ENCODE results near the gene DHX9. TPM values are rescaled to one million over a fixed set of nuclear protein-coding genes. Genes with fewer than 3 reads are reported as not detected.

DHX9 gene
- polyA plus RNA-seq (131 to 199 TPM (median 154 TPM) in 3 replicates), polyA minus RNA-seq (113 to 233 TPM (median 124 TPM) in 3 replicates)
- polyA plus RNA-seq (2011; ENCODE audit: low read depth) = 41.1 TPM
- polyA plus RNA-seq (2011; cell fraction: cytosol; rRNA removed) = 78.6 and 122 TPM in 2 replicates
- polyA plus RNA-seq (2011; cell fraction: nucleus; rRNA removed) = 175 and 215 TPM in 2 replicates
- polyA plus RNA-seq (2012; ENCODE audit: low replicate concordance) = 33.2 and 120 TPM in 2 replicates
- polyA minus RNA-seq (2011; cell fraction: cytosol; rRNA and poly(A)+ RNA removed) = 75.4 TPM
- polyA minus RNA-seq (2011; cell fraction: nucleus; rRNA and poly(A)+ RNA removed) = 91.8 and 175 TPM in 2 replicates

- Histone ChIP-seq H3K4me1 (ENCODE audit: control insufficient read depth, extremely low read depth, insufficient read depth, low read length) (peaks cover 19% of the 10 kb centered on the region), H3K27ac (ENCODE audit: control insufficient read depth, insufficient read depth, low read length) (peak within 1 kb of the TSS; percentile 91), H3K9ac (ENCODE audit: control insufficient read depth, extremely low read depth, insufficient read depth, low read length) (peak within 1 kb of the TSS; percentile 96), H3K27me3 (ENCODE audit: control insufficient read depth, extremely low read depth, insufficient read depth, low read length) (no peaks in the 10 kb centered on the region), H3K79me2 (ENCODE audit: control insufficient read depth, insufficient read depth, low read length) (peaks cover 50% of the 10 kb centered on the region), H3K36me3 (ENCODE audit: control insufficient read depth in 2 of 2, extremely low read depth in 1 of 2, insufficient read depth in 2 of 2, low read length in 2 of 2) (peaks cover 6 to 18% of the 10 kb centered on the region in 2 experiments), H3K9me1 (ENCODE audit: control insufficient read depth, extremely low read depth, insufficient read depth, low read length) (no peaks in the 10 kb centered on the region), H3K9me3 (ENCODE audit: control insufficient read depth, low read depth, low read length) (no peaks in the 10 kb centered on the region), H2AFZ (ENCODE audit: control insufficient read depth, low read length) (peak within 1 kb of the TSS; percentile 88), H3K4me3 (ENCODE audit: control insufficient read depth in 2 of 3, extremely low read depth in 1 of 3, insufficient read depth in 2 of 3, low read depth in 1 of 3, low read length in 3 of 3) (peak within 1 kb of the TSS; percentile 95 to 99 (median 98)), H4K20me1 (ENCODE audit: control insufficient read depth, extremely low read depth, insufficient read depth, low read length) (peaks cover 39% of the 10 kb centered on the region), H3K4me2 (ENCODE audit: control insufficient read depth, extremely low read depth, insufficient read depth, low read depth, low read length) (peak within 1 kb of the TSS; percentile 98)
- FAIRE-seq (no peak), DNase-seq (ENCODE audit: low read depth, low spot score) (peak; percentile 61)
- dilution Hi-C loops (cut with MboI; ENCODE audit: extremely low pct_ligation_motif_present, low sequenced_read_pairs) = no loop called here
- TF ChIP-seq CTCF (optimal IDR thresholded peaks at IDR 0.05 in 1 of 3, IDR thresholded peaks at IDR 0.05 in 1 of 3, conservative IDR thresholded peaks at IDR 0.05 in 1 of 3; ENCODE audit: extremely low read depth in 1 of 3, insufficient read depth in 2 of 3, low read length in 3 of 3) (peak in 2 of 3 experiments; percentile 9 to 12), EZH2 (IDR thresholded peaks at IDR 0.05; ENCODE audit: low read length) (no peak)
Measured at GRCh38 chr1:182839209-182840066, at the start of gene DHX9. DHX9 (plus strand) TSS chr1:182839347; CDS start chr1:182842567, 3,220 bp downstream.

- Histone ChIP-seq H3K9ac (ENCODE audit: control insufficient read depth, extremely low read depth, insufficient read depth, low read length) (no peak overlapping the region), H2AFZ (ENCODE audit: control insufficient read depth, low read length) (no peak overlapping the region), H3K79me2 (ENCODE audit: control insufficient read depth, insufficient read depth, low read length) (no peaks in the 10 kb centered on the region), H3K27ac (ENCODE audit: control insufficient read depth, insufficient read depth, low read length) (no peak overlapping the region), H3K4me1 (ENCODE audit: control insufficient read depth, extremely low read depth, insufficient read depth, low read length) (peaks cover 18% of the 10 kb centered on the region), H3K9me1 (ENCODE audit: control insufficient read depth, extremely low read depth, insufficient read depth, low read length) (no peaks in the 10 kb centered on the region), H3K27me3 (ENCODE audit: control insufficient read depth, extremely low read depth, insufficient read depth, low read length) (peaks cover 7% of the 10 kb centered on the region), H3K4me3 (ENCODE audit: control insufficient read depth in 2 of 3, extremely low read depth in 1 of 3, insufficient read depth in 2 of 3, low read depth in 1 of 3, low read length in 3 of 3) (no peak overlapping the region), H3K4me2 (ENCODE audit: control insufficient read depth, extremely low read depth, insufficient read depth, low read depth, low read length) (no peak overlapping the region), H3K36me3 (ENCODE audit: control insufficient read depth in 2 of 2, extremely low read depth in 1 of 2, insufficient read depth in 2 of 2, low read length in 2 of 2) (no peaks in the 10 kb centered on the region), H3K9me3 (ENCODE audit: control insufficient read depth, low read depth, low read length) (no peaks in the 10 kb centered on the region), H4K20me1 (ENCODE audit: control insufficient read depth, extremely low read depth, insufficient read depth, low read length) (no peaks in the 10 kb centered on the region)
- DNase-seq (ENCODE audit: low read depth, low spot score) (no peak), FAIRE-seq (no peak)
- dilution Hi-C loops (cut with MboI; ENCODE audit: extremely low pct_ligation_motif_present, low sequenced_read_pairs) = loop anchor here (25.0 kb wide), 1 partner anchor 204 kb away; the partner anchor contains the start of gene RNASEL
- TF ChIP-seq CTCF (optimal IDR thresholded peaks at IDR 0.05 in 1 of 3, IDR thresholded peaks at IDR 0.05 in 1 of 3, conservative IDR thresholded peaks at IDR 0.05 in 1 of 3; ENCODE audit: extremely low read depth in 1 of 3, insufficient read depth in 2 of 3, low read length in 3 of 3) = no peak
- no peak for TF ChIP-seq EZH2 (IDR thresholded peaks at IDR 0.05; ENCODE audit: low read length)
Measured at GRCh38 chr1:182791281-182792179, 47.6 kb upstream of the DHX9 start.
